Stimulated activated CD4-positive, alpha-beta T cell treated with anti-CD3 and anti-CD28 coated beads, Interleukin-4, amount 100 ng/mL, for 1 hour (primary cell): ENCODE measurements around the gene DOCK1.
"Not testable (repeated sequence)": the region's sequence is repeated elsewhere in the genome, so short reads cannot be mapped to it uniquely, and the experiment has no call there.

Experiments
- DNase-seq: peaks from one replicate; pipeline ENCODE4 v3.0.0-alpha.2; 2020

Gene DOCK1

GRCh38 chr10:126904818-126905701, at the start of gene DOCK1:
Gene DOCK1 (plus strand): TSS chr10:126905428. CDS start chr10:126905518, 90 bp downstream.
- no peak for DNase-seq

GRCh38 chr10:126857178-126857806, 47.9 kb upstream of the DOCK1 start:
- DNase-seq: no peak

GRCh38 chr10:126867567-126868365, 37.5 kb upstream of the DOCK1 start:
- no peak for DNase-seq

- no peak for DNase-seq
These were observed 36.9 kb upstream of the DOCK1 start for GRCh38 chr10:126868371-126868770.

- no peak for DNase-seq
These were observed 33.1 kb upstream of the DOCK1 start for GRCh38 chr10:126872135-126872534.

GRCh38 chr10:126872768-126873167, 32.5 kb upstream of the DOCK1 start:
- DNase-seq: no peak

- no peak for DNase-seq
These were observed 28.8 kb upstream of the DOCK1 start for GRCh38 chr10:126876456-126876855.

- DNase-seq: no peak
These were observed 27.8 kb upstream of the DOCK1 start for GRCh38 chr10:126877390-126877789.

- no peak for DNase-seq
These were observed 26.6 kb upstream of the DOCK1 start for GRCh38 chr10:126878594-126878993.

- DNase-seq: no peak
These were observed 24.3 kb upstream of the DOCK1 start for GRCh38 chr10:126880926-126881325.

- DNase-seq: not testable (repeated sequence)
These were observed 23.2 kb upstream of the DOCK1 start for GRCh38 chr10:126882055-126882454.

- DNase-seq: not testable (repeated sequence)
These were observed 16.8 kb upstream of the DOCK1 start for GRCh38 chr10:126888436-126888835.

- no peak for DNase-seq
These were observed 15.8 kb upstream of the DOCK1 start for GRCh38 chr10:126889421-126889820.

- not testable (repeated sequence) for DNase-seq
These were observed 14.4 kb upstream of the DOCK1 start for GRCh38 chr10:126890797-126891196.

- no peak for DNase-seq
These were observed 12.7 kb upstream of the DOCK1 start for GRCh38 chr10:126892226-126893175.

GRCh38 chr10:126893206-126893605, 12.0 kb upstream of the DOCK1 start:
- no peak for DNase-seq

GRCh38 chr10:126893841-126894240, 11.4 kb upstream of the DOCK1 start:
- no peak for DNase-seq

GRCh38 chr10:126895214-126895781, 9.9 kb upstream of the DOCK1 start:
- no peak for DNase-seq

- no peak for DNase-seq
These were observed 6.8 kb upstream of the DOCK1 start for GRCh38 chr10:126898460-126898859.

GRCh38 chr10:126899529-126899928, 5.7 kb upstream of the DOCK1 start:
- DNase-seq: not testable (repeated sequence)

GRCh38 chr10:126902157-126902556, 3.1 kb upstream of the DOCK1 start:
- DNase-seq: no peak
